Stomach (tissue), 9 donors: ENCODE results near the gene SLC5A11. TPM values are rescaled to one million over a fixed set of nuclear protein-coding genes. Genes with fewer than 3 reads are reported as not detected.

Experiments
- DNase-seq, 2 donors: peaks; one replicate each; pipeline versions ENCODE4 v3.0.0 to v3.0.0-alpha.2; 2013 to 2019
- H3K27ac ChIP-seq, 5 donors: fragments of 200-600 bp in 4 of 5; sonication (generic) in 4 of 5; one replicate each; pipeline ENCODE4 v1.5.1; 2013 to 2019; ENCODE audit warnings: mild to moderate bottlenecking in 1 of 5, moderate library complexity in 1 of 5
- H3K27me3 ChIP-seq, 3 donors: fragments of 200-600 bp; sonication (generic); one replicate each; pipeline ENCODE4 v1.5.1; 2017 to 2019; ENCODE audit warnings: mixed run types in 1 of 3
- H3K36me3 ChIP-seq, 4 donors: fragments of 200-600 bp; sonication (generic); 1 replicate in 3 of 4; 2 replicates in 1 of 4; pipeline ENCODE4 v1.5.1; 2016 to 2019
- H3K4me1 ChIP-seq, 4 donors: fragments of 200-600 bp; sonication (generic); one replicate each; pipeline ENCODE4 v1.5.1; 2016 to 2019
- H3K4me3 ChIP-seq, 4 donors: fragments of 200-600 bp; sonication (generic) in 3 of 4; one replicate each; pipeline ENCODE4 v1.5.1; 2016 to 2019; ENCODE audit warnings: mild to moderate bottlenecking in 1 of 4
- H3K9me3 ChIP-seq, 4 donors: fragments of 200-600 bp; sonication (generic); one replicate each; pipeline ENCODE4 v1.5.1; 2016 to 2019
- EP300 ChIP-seq: sonication (generic); formaldehyde crosslinking; IDR thresholded peaks from one replicate; pipeline ENCODE4 v1.6.1; 2017; ENCODE audit warnings: antibody characterized with exemption
- POLR2A ChIP-seq, 4 donors: fragments of 450-650 bp; IDR thresholded peaks; one replicate each; pipeline ENCODE4 v1.6.1; 2016; ENCODE audit warnings: antibody characterized with exemption in 4 of 4, control low read depth in 2 of 4, mild to moderate bottlenecking in 1 of 4, moderate library complexity in 1 of 4
- POLR2AphosphoS5 ChIP-seq, 3 donors: sonication (generic); formaldehyde crosslinking; IDR thresholded peaks; one replicate each; pipeline ENCODE4 v1.6.1; 2016; ENCODE audit warnings: antibody characterized with exemption in 3 of 3
- WGBS, 5 donors: extraction: QIAGEN DNeasy Blood & Tissue Kit in 3 of 5; methylation state at CpG; one replicate each; pipeline versions ENCODE4 v1.1.5 to v1.1.7; 2013 to 2018; 5-methylcytosine and 5-hydroxymethylcytosine counted together
- intact Hi-C: fragments of 100-400 bp; cut with DNase I; formaldehyde crosslinking; loops from one replicate; pipeline ENCODE4 v1.15.1; 2023; ENCODE audit warnings: low total_unique reads
- polyA plus RNA-seq, 3 donors: library from polyadenylated mRNA; stranded (reverse); fragments of 200-250 nt; gene quantifications; one replicate each; pipeline ENCODE4 v1.2.3, GENCODE V29; 2013
- total RNA-seq, 5 donors: library from RNA; depleted of rRNA; stranded (reverse); fragments of >200 nt; gene quantifications; one replicate each; pipeline versions ENCODE4 v1.1.0 to v1.2.3, GENCODE V29; 2014 to 2016
- TF ChIP-seq, protein P1 (sequence below), 7 experiments: fragments of 450-650 bp in 4 of 7; fragments of 200-600 bp in 3 of 7; sonication (generic) in 3 of 7; IDR thresholded peaks; one replicate each; pipeline ENCODE4 v1.5.1; 2016 to 2019; ENCODE audit warnings: antibody characterized with exemption in 7 of 7, control low read depth in 2 of 7, mild to moderate bottlenecking in 1 of 7
- donor health status: healthy with polysubstance abuse.
- donor health status: Bipolar disorder and iron deficiency.
- donor health status: healthy.

The SLC5A11 gene
- total and polyA plus RNA-seq, 8 donors = not detected

DNA sequence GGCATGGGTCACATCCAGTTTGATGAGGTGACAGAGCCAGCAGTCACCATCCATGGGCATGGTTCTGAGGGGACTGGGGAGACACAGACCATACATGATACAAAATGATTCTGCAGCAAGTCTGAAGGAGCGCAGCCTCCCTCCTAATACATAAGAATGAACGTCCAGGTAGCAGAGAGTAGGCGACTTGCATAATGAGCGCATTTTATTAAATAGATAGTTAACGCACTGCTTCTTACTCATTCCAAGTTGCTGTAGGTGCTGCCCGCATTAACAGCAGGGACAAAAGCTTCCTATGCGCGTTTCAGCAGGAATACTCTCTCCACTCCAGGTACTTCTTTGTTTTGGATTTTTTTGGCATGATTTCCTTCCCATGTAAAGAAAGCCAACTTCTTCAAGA is 73.8 kb downstream of the SLC5A11 start:
- peaks cover 45 to 84% (median 75%) of the 10 kb centered on the region in 4 donors for H3K36me3 ChIP-seq
- H3K27ac ChIP-seq = no peak overlapping the region
- H3K4me3 ChIP-seq = no peak overlapping the region
- intact Hi-C loops = no loop called here
- no peaks in the 10 kb centered on the region for H3K9me3 ChIP-seq
- WGBS, 5 donors = 93 to 98% (median 95%) methylated on average over 8 of the region's 8 CpGs
- no peaks in the 10 kb centered on the region for H3K4me1 ChIP-seq
- DNase-seq = no peak
- H3K27me3 ChIP-seq = no peaks in the 10 kb centered on the region
- TF ChIP-seq, protein P1, sequence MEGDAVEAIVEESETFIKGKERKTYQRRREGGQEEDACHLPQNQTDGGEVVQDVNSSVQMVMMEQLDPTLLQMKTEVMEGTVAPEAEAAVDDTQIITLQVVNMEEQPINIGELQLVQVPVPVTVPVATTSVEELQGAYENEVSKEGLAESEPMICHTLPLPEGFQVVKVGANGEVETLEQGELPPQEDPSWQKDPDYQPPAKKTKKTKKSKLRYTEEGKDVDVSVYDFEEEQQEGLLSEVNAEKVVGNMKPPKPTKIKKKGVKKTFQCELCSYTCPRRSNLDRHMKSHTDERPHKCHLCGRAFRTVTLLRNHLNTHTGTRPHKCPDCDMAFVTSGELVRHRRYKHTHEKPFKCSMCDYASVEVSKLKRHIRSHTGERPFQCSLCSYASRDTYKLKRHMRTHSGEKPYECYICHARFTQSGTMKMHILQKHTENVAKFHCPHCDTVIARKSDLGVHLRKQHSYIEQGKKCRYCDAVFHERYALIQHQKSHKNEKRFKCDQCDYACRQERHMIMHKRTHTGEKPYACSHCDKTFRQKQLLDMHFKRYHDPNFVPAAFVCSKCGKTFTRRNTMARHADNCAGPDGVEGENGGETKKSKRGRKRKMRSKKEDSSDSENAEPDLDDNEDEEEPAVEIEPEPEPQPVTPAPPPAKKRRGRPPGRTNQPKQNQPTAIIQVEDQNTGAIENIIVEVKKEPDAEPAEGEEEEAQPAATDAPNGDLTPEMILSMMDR (IDR thresholded peaks at IDR 0.05) = no peak

DNA sequence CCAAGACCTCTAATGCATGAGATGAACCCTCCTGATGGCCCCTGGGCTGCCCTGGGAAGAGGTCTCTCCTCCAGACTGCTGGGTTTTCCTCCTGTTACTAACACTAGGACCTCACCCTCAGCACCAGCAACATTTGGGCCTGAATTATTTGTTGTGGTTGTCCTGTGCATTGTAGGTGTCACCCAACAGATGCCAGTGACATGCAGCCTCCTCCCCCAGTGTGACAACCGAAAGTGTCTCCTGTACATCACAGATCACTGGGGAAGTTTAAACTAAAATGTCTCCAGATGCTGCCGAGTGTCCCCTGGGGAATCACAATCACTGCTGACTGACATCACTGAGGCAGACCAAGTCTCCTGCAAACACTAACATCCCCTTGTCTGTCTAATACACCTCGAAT is 74.8 kb downstream of the SLC5A11 start:
- no peaks in the 10 kb centered on the region for H3K27me3 ChIP-seq
- intact Hi-C loops = loop anchor here (10.0 kb wide), 1 partner anchor 56 kb away; no protein-coding TSS in a partner anchor
- H3K36me3 ChIP-seq = peaks cover 45 to 87% (median 82%) of the 10 kb centered on the region in 4 donors
- no peak overlapping the region for H3K27ac ChIP-seq
- TF ChIP-seq EP300 (no peak), POLR2AphosphoS5 (IDR thresholded peaks at IDR 0.05) (no peak), POLR2A (IDR thresholded peaks at IDR 0.05) (no peak)
- TF ChIP-seq, protein P1 (IDR thresholded peaks at IDR 0.05) = no peak
- H3K4me1 ChIP-seq = no peaks in the 10 kb centered on the region
- H3K4me3 ChIP-seq = no peak overlapping the region
- no peak for DNase-seq
- WGBS, 5 donors = 93 to 100% (median 97%) methylated on average over 3 of the region's 3 CpGs
- H3K9me3 ChIP-seq = no peaks in the 10 kb centered on the region

DNA sequence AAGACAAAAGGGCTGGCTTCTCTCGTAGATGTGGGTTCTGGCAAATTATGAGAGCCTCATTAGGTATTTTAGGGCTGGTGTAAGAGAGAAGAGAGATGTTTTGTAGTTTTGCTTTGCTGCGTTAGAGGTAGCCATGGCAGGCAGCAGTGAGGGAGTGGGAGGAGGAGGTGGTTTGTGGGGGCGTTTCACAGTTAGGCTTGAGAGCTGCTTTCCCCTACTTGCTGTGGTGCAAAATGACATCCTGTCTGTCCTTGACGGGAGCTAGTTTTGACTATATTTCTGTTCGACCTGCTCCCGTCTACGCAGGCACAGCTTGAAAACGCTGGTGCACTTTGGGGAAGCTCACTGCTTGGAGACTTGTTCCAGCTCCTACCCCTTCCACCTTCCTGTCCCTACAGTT is 75.5 kb downstream of the SLC5A11 start:
- peaks cover 45 to 94% (median 86%) of the 10 kb centered on the region in 4 donors for H3K36me3 ChIP-seq
- H3K4me1 ChIP-seq = no peaks in the 10 kb centered on the region
- intact Hi-C loops = loop anchor here (10.0 kb wide), 1 partner anchor 56 kb away; no protein-coding TSS in a partner anchor
- DNase-seq = no peak
- H3K9me3 ChIP-seq = no peaks in the 10 kb centered on the region
- H3K27ac ChIP-seq = no peak overlapping the region
- TF ChIP-seq POLR2A (IDR thresholded peaks at IDR 0.05) = no peak
- no peaks in the 10 kb centered on the region for H3K27me3 ChIP-seq
- no peak overlapping the region for H3K4me3 ChIP-seq
- WGBS, 5 donors = 85 to 93% (median 90%) methylated on average over 8 of the region's 8 CpGs

DNA sequence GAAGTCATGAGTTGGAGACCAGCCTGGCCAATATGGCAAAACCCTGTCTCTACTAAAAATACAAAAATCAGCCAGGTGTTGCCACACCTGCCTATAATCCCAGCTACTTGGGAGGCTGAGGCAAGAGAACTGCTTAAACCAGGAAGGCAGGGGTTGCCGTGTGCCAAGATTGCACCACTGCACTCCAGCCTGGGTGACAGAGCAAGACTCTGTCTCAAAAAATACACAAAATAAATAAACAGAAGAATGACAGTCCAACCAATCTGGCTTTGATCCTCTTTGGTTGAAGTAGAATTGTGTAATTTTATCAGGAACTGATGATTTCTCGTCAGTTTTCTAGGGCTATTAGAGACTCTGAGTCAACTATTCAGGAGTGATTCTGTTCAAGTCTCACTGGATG is 79.4 kb downstream of the SLC5A11 start:
- Histone ChIP-seq H3K4me3 (no peak overlapping the region), H3K36me3 (peaks cover 31 to 99% (median 86%) of the 10 kb centered on the region in 4 donors), H3K27ac (no peak overlapping the region), H3K9me3 (no peaks in the 10 kb centered on the region), H3K27me3 (no peaks in the 10 kb centered on the region), H3K4me1 (no peaks in the 10 kb centered on the region)
- WGBS, 5 donors = 81 to 93% (median 89%) methylated on average over 2 of the region's 2 CpGs
- intact Hi-C loops = loop anchor here (10.0 kb wide), 1 partner anchor 60 kb away; no protein-coding TSS in a partner anchor
- no peak for DNase-seq
- TF ChIP-seq POLR2A (IDR thresholded peaks at IDR 0.05) (no peak), EP300 (no peak), POLR2AphosphoS5 (IDR thresholded peaks at IDR 0.05) (no peak)
- TF ChIP-seq, protein P1 (IDR thresholded peaks at IDR 0.05) = no peak

DNA sequence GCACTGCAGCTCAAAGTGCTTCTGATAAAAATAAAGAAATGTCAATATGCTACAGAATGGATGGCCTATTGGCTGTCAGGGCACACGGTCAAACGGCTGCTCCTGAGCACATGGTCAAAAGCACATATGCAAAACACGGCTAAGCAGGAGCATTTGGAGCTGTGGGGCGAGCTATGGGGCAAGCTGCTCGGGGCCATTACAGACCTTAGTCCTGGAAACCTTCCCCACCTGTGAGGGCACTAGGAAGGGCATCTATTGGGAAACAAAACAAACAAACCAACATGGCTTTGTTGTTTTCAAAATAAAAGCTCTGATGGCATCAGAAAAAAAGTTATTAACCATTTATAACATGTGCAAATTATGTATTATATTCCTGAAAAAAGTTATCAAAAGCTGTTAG is 83.6 kb downstream of the SLC5A11 start:
- Histone ChIP-seq H3K4me3 (no peak overlapping the region), H3K27me3 (no peaks in the 10 kb centered on the region), H3K4me1 (no peaks in the 10 kb centered on the region), H3K36me3 (peaks cover 46 to 99% (median 90%) of the 10 kb centered on the region in 4 donors), H3K27ac (no peak overlapping the region), H3K9me3 (no peaks in the 10 kb centered on the region)
- WGBS, 5 donors = 79 to 86% (median 85%) methylated on average over 5 of the region's 5 CpGs
- no peak for DNase-seq
- no peak for TF ChIP-seq POLR2A (IDR thresholded peaks at IDR 0.05)
- TF ChIP-seq, protein P1 (IDR thresholded peaks at IDR 0.05) = no peak
- no peak for TF ChIP-seq EP300
- no peak for TF ChIP-seq POLR2AphosphoS5 (IDR thresholded peaks at IDR 0.05)
- intact Hi-C loops = loop anchor here (10.0 kb wide), 1 partner anchor 65 kb away; no protein-coding TSS in a partner anchor
